ENCODE results near the gene KRTAP10-4. TPM values are rescaled to one million over a fixed set of nuclear protein-coding genes. Genes with fewer than 3 reads are reported as not detected.
"Not testable (repeated sequence)": the region's sequence is repeated elsewhere in the genome, so short reads cannot be mapped to it uniquely, and the experiment has no call there.

The KRTAP10-4 gene
- total RNA-seq (2012; rRNA removed): not detected in 2 replicates
- polyA plus RNA-seq (2012; rRNA removed): not detected in 2 replicates
- polyA plus RNA-seq (2012; cell fraction: cytosol; rRNA removed): not detected in 2 replicates
- polyA plus RNA-seq (2012; cell fraction: nucleus; rRNA removed; ENCODE audit: low replicate concordance): not detected in 2 replicates
- Bru-seq, nascent RNA: not detected
- BruChase-seq, experiment 1, labeled RNA remaining after a 6-hour chase: not detected
- BruChase-seq, experiment 2, labeled RNA remaining after a 2-hour chase: not detected
- long read RNA-seq: 0 reads

- H2BK5ac ChIP-seq (ENCODE audit: low read depth, low read length, poor library complexity, severe bottlenecking); BruUV-seq (replicated peaks); H4K91ac ChIP-seq (ENCODE audit: insufficient read depth, low read depth, low read length); H2AK5ac ChIP-seq (ENCODE audit: low read depth, low read length); H3K4ac ChIP-seq (ENCODE audit: low read depth, low read length); ATAC-seq (ENCODE audit: low read depth); H2AK9ac ChIP-seq (replicated peaks; ENCODE audit: low read depth, low read length, poor library complexity); intact Hi-C loops (cut with micrococcal nuclease); H3K56ac ChIP-seq (ENCODE audit: extremely low read depth, insufficient read depth, low read length); H3K23ac ChIP-seq (ENCODE audit: low read depth, low read length); H2BK20ac ChIP-seq (ENCODE audit: low read depth, low read length); H3K9ac ChIP-seq (ENCODE audit: low read depth, low read length); in situ Hi-C loops (cut with MboI; ENCODE audit: low sequenced_read_pairs); H3K27ac ChIP-seq (ENCODE audit: insufficient read depth, low read length); H4K8ac ChIP-seq (ENCODE audit: low read depth in 2 of 2, low read length in 2 of 2); H3K4me3 ChIP-seq (ENCODE audit: insufficient read depth, low read depth, low read length); H4K5ac ChIP-seq (ENCODE audit: low read depth, low read length); H3K9me1 ChIP-seq (ENCODE audit: insufficient read depth, low read length); H3K27me3 ChIP-seq (ENCODE audit: control insufficient read depth, insufficient read depth, low read length); H3K9me3 ChIP-seq (ENCODE audit: control insufficient read depth, insufficient read depth, low read length); CTCF ChIA-PET; H3K79me1 ChIP-seq (ENCODE audit: low read depth in 1 of 2, low read length in 2 of 2); POLR2A ChIA-PET (ENCODE audit: unreplicated experiment); H2BK15ac ChIP-seq (ENCODE audit: low read depth, low read length); H3K36me3 ChIP-seq (ENCODE audit: control insufficient read depth, insufficient read depth, low read length); H3K4me1 ChIP-seq (ENCODE audit: control insufficient read depth, insufficient read depth, low read length); H3K14ac ChIP-seq (replicated peaks; ENCODE audit: low read depth, low read length); H2BK120ac ChIP-seq (ENCODE audit: low read depth, low read length); H3K4me2 ChIP-seq (ENCODE audit: low read depth, low read length); H3K18ac ChIP-seq (ENCODE audit: low read depth, low read length); H4K20me1 ChIP-seq (ENCODE audit: insufficient read depth, low read length); DNase-seq; dilution Hi-C loops (cut with HindIII; ENCODE audit: low sequenced_read_pairs, unreplicated experiment); H2AFZ ChIP-seq (replicated peaks; ENCODE audit: low read length, poor library complexity): not testable (repeated sequence)
- 56% methylated on average over 3 of the region's 25 CpGs; no CpG with 5 or more reads in 1 of the 2 experiments for WGBS, 2 experiments (ENCODE audit: extremely low coverage in 2 of 2, insufficient read length in 1 of 2)
Observed at GRCh38 chr21:44573630-44574456, at the start of gene KRTAP10-4. Gene KRTAP10-4, plus strand, starts transcription at chr21:44573729. Its CDS starts 30 bp downstream, at chr21:44573759.

Data from IMR-90 (cell line).